GM12891 (cell line): ENCODE results near the gene MEGF6.

Experiments
- DNase-seq: peaks from one replicate; pipeline ENCODE4 v3.0.0; 2011; ENCODE audit warnings: low spot score; ENCODE audit not compliant: insufficient read length
- FAIRE-seq: peaks from 2 replicates; lab custom pipeline; 2011; peaks lifted over from hg19 to GRCh38; lab: Jason Lieb, UNC
- PAX5 ChIP-seq: IDR thresholded peaks from 2 replicates; pipeline ENCODE4 v1.6.1; 2011; ENCODE audit warnings: low read length, moderate library complexity, mild to moderate bottlenecking; ENCODE audit not compliant: insufficient read depth, severe bottlenecking
- POLR2A ChIP-seq: IDR thresholded peaks from 2 replicates; pipeline ENCODE4 v1.6.1; 2011; ENCODE audit warnings: low read depth, low read length, control low read depth
- POLR2AphosphoS5 ChIP-seq: IDR thresholded peaks from 2 replicates; pipeline ENCODE4 v1.6.1; 2011; ENCODE audit warnings: low read depth, low read length, control low read depth
- POU2F2 ChIP-seq: IDR thresholded peaks from 2 replicates; pipeline ENCODE4 v1.6.1; 2011; ENCODE audit warnings: low read depth, mild to moderate bottlenecking, control low read depth, low read length, moderate library complexity
- SPI1 ChIP-seq: IDR thresholded peaks from 2 replicates; pipeline ENCODE4 v1.6.1; 2011; ENCODE audit warnings: low read depth, low read length, control low read depth
- TAF1 ChIP-seq: IDR thresholded peaks from 2 replicates; pipeline ENCODE4 v1.6.1; 2011; ENCODE audit warnings: low read depth, low read length, control low read depth

The MEGF6 gene

DNA sequence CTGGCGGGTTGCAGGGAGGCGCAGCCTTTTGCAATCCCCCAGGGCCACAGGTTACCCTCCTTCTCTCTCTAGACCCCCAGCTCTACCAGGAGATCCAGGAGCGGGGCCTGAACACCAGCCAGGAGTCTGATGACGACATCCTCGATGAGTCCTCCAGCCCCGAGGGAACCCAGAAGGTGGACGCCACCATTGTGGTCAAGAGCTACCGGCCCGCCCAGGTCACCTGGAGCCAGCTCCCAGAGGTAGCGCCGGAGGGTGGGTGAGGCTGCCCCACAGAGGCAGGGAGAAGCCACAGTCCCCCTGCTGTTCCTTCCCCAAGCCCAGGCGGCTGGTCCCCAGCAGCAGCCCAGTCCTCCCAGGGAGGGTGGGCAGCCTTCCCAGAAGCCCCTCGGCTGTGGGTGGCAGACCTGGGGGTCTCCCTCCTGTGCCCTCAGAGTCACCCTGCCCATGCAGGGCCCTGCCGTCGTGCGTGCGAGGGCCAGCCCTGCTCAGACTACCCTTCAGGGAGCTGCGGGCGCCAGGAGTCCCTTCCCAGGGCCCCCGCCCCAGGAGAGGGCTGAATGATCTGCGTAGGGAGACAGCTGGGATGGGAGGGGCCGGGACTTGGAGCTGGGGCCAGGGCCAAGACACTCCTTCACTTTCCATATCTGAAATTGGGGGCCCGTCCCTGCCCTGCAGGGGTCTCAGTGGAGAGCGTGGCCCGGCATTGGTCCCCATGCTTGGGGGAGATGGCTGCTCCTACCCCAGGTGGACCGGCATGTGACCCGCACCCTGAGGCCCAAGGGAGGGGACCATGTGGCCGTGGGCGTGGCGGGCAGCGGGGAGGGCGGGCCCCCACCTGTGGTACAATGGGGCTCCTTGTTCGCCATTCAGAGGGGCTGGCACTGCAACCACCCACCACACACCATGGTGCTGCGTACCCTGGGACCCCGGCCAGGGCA lies 143.9 kb downstream of the MEGF6 start:
- FAIRE-seq: no peak
- TF ChIP-seq POLR2A: no peak
- TF ChIP-seq POLR2AphosphoS5: no peak
- TF ChIP-seq SPI1: no peak
- no peak for TF ChIP-seq PAX5
- no peak for TF ChIP-seq POU2F2
- no peak for TF ChIP-seq TAF1
- DNase-seq: no peak

DNA sequence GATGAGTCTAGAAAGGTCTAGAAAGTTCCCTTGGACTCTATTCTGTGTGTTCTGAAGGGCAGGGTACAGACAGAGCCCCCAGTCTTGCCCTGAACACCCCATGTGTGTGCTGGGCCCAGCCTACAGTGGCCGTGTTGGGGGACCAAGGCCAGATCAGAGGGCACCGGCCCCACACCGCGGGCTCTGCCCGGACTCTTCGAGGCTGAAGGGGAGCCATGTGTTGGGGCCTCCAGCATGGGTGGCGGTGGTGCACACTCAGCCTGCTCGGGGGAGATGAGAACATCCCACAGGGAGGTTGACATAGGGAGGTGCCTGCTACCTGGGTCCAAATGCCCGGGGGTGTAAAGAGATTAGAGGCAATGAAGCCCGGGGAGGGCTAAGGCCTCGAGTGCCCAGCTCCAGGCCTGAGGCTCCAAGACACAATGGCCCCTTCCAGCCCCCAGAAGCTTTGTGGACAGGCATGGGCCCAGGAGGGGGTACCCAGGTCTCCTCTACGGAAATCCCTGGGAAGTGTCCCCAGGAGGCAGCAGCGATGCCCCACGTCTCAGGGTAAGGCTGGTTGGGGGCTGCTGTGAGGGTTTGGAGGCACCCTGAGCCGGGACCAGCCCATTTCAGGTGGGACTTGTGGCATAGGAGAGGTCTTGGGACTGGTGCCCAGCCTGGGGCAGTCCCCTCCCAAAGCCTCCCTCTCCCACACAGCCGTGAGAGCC lies 144.8 kb downstream of the MEGF6 start:
- no peak for DNase-seq
- FAIRE-seq: no peak
- no peak for TF ChIP-seq POLR2AphosphoS5
- TF ChIP-seq POU2F2: no peak
- no peak for TF ChIP-seq TAF1
- TF ChIP-seq SPI1: no peak
- TF ChIP-seq PAX5: no peak
- TF ChIP-seq POLR2A: no peak

GRCh38 chr1:3465935-3466321 lies 145.4 kb downstream of the MEGF6 start:
- FAIRE-seq: no peak
- TF ChIP-seq POU2F2: no peak
- no peak for TF ChIP-seq POLR2A
- TF ChIP-seq TAF1: no peak
- no peak for TF ChIP-seq POLR2AphosphoS5
- TF ChIP-seq SPI1: no peak
- TF ChIP-seq PAX5: no peak
- no peak for DNase-seq

DNA sequence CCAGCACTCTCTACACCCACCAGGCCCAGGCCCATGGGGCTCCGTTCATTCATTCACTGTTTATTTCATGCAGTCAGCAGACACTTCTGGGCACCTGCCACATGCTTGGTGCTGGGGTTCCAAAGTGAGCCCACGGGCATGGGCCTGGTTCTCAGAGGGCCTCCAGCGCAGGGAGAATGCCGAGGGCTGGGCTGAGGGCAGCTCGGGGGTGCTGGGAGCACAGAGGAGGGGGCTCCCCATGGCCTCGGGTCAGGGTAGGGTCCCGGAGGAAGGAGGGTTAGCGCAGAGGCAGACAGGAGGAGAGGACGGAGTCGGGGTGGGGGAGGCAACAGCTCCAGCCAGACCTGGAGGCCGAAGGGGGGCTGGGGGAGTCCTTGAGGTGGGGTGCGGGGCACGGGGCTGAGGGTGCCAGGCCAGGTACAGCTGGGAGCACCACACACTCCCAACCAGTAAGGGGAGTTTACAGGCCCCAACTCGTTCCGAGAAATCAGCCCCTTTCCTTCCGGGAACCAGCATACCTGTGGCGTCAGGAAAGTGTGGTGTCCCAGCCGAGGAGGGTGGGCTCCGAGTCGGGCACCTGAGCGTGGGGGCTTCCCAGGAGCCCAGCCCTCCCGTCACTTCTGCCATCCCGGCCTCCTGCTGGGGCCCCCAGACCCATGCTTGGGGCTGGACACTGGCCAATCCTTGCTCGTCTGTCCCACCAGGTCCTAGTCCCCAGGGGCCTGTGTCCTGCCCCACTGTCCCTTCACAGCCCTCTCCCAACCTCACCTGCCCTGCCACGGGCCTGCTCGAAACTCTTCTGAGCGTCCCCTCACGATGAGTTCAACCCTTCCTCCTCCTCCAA lies 146.0 kb downstream of the MEGF6 start:
- no peak for TF ChIP-seq PAX5
- TF ChIP-seq POU2F2: no peak
- TF ChIP-seq SPI1: no peak
- no peak for TF ChIP-seq TAF1
- no peak for TF ChIP-seq POLR2A
- no peak for TF ChIP-seq POLR2AphosphoS5
- DNase-seq (no peak), FAIRE-seq (no peak)

DNA sequence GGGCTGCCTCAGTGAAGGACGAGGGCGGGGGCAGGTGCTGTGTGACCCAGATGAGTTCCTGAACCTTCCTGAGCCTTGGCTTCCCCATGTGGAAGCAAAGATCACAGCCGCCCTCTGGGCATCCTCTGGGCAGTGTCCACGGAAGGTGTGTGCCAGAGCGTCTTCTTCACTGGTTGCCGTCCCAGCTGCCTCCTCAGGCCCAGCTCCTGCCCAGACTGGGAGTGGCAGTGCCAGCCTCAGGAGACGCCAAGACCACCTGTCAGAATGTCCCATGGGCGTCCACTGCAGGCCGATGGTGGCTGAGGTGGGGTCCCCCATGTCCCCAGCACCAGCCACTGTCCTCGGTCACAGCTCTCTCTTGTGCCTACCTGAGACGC lies 146.7 kb downstream of the MEGF6 start:
- no peak for DNase-seq
- no peak for FAIRE-seq
- TF ChIP-seq POLR2A (no peak), SPI1 (no peak), TAF1 (no peak), POU2F2 (no peak), POLR2AphosphoS5 (no peak), PAX5 (no peak)

GRCh38 chr1:3463891-3464648 lies 147.2 kb downstream of the MEGF6 start:
- FAIRE-seq (no peak), DNase-seq (no peak)
- TF ChIP-seq TAF1 (no peak), POLR2AphosphoS5 (no peak), PAX5 (no peak), SPI1 (no peak), POU2F2 (no peak), POLR2A (no peak)

DNA sequence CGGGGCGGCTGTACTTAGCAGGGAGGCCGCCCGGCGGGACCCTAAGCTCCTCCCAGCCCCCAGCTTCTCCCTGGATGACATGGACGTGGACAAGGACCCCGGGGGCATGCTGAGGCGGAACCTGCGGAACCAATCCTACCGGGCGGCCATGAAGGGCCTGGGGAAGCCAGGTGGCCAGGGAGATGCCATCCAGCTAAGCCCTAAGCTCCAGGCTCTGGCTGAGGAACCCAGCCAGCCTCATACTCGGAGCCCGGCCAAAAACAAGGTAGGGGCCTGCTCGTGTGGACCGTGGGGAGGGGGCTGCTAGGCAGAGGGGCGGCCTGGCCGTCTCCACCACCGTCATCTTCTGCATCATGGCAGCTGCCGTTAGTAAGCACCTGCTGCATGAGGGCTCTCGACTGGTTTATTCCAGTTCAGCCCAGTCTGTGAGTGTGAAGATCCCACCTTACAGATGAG lies 147.9 kb downstream of the MEGF6 start:
- DNase-seq: no peak
- FAIRE-seq: no peak
- TF ChIP-seq POLR2AphosphoS5: no peak
- TF ChIP-seq PAX5: no peak

GRCh38 chr1:3463013-3463385 lies 148.3 kb downstream of the MEGF6 start:
- no peak for TF ChIP-seq POU2F2
- TF ChIP-seq PAX5: no peak
- TF ChIP-seq POLR2AphosphoS5: no peak
- no peak for TF ChIP-seq TAF1
- no peak for TF ChIP-seq POLR2A
- TF ChIP-seq SPI1: no peak
- DNase-seq (no peak), FAIRE-seq (no peak)

DNA sequence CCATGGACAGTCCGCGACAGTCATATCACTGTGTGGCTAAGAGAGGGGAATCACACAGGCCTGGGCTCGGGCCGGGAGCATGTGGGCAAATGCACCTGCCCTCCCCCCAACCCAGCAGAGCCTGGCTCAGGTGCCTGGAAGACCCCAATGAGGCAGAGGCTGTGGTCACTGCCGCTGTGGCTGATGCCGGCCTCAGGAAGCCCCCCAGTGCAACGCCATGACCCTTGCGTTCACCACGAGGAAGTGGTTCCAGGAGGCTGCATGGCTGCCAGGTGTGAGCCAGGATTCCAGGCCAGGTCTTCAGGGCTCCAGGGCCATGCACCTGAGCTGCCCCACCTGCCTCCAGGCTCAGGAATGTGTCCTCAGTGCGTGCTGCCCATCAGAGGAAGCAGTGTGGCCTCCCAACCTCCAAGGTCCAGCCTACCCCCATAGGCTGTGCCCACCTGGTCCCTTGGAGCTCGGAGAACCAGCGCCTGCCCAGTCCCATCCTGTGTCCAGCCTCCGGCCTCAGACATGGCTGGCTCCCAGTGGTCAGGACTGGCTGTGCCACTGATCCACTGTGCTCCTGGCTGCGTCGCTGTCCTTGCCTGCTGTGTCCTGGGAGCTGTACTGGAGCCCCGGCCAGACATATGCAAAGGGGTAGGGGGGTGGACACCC lies 148.8 kb downstream of the MEGF6 start:
- FAIRE-seq (no peak), DNase-seq (no peak)
- TF ChIP-seq POLR2AphosphoS5 (no peak), POLR2A (no peak), TAF1 (no peak), SPI1 (no peak), PAX5 (no peak), POU2F2 (no peak)
